D341Med (cell line): ENCODE data around the gene LRRFIP1.
"Not testable (repeated sequence)": the region's sequence is repeated elsewhere in the genome, so short reads cannot be mapped to it uniquely, and the experiment has no call there.

Experiments used
- DNase-seq: peaks from one replicate; pipeline ENCODE4 v3.0.0; 2012; ENCODE audit warnings: low spot score

LRRFIP1 gene

DNA sequence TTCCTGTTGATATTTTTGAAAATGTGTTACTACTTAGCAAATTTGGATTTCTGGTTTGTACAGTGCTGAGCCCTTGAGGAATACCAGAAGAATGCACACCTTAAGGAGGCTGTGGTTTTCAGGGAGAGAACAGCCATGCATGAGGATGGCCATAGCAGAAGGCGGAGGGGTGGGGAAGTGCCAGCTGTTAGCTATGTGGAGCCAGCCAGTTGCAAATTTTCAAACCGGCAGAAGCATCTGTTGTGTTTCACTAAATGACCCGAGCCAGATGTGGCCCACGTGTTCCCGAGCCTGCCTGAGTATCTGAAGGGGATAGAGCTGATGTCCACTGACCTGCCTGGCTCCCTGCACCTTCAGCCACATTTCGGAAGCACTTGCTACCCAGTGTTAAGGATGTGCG, 154.8 kb downstream of the LRRFIP1 start:
- no peak for DNase-seq

GRCh38 chr2:237783678-237784077, 156.3 kb downstream of the LRRFIP1 start:
- not testable (repeated sequence) for DNase-seq

DNA sequence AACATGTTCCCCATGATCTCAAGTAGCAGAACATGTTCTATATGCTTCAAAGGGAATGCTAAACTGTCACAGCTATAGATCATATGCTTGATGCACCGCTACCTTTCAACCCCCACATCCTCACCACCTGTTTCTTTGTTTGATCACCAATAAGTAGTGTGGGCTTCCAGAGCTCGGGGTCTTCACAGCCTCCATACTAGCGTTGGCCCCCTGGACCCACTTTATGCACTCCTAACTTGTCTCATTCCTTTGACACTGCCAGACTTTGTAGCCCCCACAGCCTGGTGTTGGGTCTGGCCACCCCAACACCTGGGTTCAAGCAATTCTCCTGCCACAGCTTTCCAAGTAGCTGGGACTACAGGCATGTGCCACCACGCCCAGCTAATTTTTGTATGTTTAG, 159.5 kb downstream of the LRRFIP1 start:
- no peak for DNase-seq

GRCh38 chr2:237790353-237790752, 163.0 kb downstream of the LRRFIP1 start:
- DNase-seq = no peak

DNA sequence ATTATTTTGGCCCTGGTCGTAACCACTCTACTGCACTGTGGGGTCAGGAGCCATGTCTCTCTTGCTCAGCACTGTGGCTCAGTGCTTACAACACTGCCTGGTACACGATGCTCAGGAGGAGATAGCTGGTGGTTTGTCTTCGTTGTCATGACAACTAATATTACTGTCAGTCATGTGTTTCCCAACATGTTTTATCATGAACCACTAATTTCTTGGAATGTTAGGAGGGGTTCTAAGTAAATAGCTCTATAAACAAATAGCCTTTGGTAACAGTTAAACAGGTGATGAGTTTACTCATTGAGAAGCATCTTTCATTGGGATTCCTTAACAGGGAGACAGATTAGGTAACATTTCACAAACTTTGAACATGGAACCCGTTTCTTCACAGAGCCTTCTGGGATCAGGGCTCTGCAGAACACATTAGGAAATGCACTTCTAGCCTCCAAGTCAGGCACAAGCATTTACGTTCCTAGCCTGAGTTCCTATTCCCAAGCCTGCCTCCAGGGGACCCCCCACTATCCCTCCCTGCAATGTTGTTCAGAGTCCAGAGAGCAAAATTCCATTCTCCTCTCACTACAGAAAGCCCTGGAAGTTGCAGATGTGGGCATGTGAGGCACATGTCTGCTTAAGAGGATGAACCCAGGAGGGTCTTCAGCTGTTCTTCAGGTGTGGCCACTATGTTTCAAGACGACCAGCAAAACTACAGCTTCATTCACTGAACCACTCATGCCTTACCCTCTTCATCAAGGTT, 164.8 kb downstream of the LRRFIP1 start:
- no peak for DNase-seq

DNA sequence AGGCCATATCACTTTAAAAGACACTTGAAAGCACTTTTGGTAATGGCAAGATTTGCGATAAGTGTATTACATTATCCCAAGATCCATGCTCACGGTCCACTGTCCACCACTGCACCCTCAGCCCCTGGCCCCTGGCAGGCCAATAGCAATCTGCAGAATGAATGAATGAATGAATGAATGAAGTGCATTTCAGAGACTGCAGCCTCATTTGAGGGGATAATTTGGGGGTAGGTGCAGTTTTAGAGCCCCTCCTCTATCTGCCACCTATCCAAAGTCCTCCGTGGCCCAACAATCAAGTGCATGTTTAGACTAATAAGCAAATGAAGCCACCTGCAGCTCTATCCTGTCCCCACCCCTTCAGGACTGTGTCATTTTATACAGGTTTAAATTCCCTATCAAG, 169.9 kb downstream of the LRRFIP1 start:
- no peak for DNase-seq

DNA sequence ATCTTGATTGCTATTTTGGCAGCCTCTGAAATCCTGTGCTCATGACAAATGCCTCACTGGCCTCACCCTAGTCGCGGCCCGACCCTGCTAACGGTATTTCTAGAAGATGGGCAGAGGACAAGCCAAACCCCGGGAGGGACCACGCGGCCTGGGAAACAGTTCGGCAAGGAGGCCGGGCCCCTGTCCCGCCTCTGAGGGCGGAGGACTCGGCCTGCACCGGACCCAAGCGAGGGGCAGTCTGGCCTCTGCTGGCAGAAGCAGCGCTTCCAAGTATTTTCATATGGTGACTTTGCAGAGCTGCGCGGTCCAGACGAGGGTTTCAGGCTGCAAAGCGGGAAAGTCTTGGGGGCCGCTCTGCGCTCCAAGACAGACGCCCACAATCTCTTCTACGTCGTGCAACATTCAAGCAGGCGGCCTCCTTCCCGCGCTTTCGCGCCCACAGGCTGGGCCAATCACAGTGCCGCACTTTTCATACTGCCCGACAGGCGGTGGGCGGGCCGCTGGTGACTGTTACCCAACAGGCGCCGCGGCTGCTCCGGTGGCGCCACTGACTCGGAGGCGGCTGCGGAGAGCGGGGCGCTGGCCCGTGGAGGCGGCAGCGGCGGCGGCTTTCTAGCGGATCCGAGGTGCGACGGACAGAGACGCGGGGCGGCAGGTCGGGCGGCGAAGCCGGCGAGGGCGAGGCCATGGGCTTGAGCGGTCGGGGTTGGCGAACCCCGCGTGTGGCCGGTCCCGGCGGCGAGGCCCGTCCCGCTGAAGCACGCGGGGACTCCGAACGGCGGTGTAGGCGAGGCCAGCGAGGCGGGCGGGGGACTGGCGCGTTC, 171.1 kb downstream of the LRRFIP1 start, which contains the start of gene RBM44:
TSS of gene RBM44 (plus strand) at position 544 of the 824 bp plus-strand sequence. CDS start 14,831 bp downstream, outside the sequence.
- DNase-seq = no peak

DNA sequence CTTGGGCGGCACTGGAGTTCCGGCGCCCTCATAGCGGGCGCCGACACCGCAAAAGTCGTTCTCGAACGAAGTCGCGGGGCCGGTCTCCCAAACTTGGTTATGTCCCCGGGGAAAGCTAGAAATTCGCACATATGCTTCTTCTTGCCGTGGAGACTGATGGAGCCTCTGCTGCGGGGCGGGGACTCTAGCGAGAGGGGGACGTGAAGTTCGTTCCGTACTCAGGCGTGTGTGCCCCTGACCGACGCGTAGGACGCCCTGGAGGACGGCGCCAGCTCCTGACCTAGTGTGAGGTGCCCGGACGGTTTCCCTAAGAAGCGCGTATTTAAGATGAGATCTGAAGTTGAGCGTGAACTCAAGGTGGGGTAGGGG, 171.7 kb downstream of the LRRFIP1 start:
- DNase-seq = no peak

DNA sequence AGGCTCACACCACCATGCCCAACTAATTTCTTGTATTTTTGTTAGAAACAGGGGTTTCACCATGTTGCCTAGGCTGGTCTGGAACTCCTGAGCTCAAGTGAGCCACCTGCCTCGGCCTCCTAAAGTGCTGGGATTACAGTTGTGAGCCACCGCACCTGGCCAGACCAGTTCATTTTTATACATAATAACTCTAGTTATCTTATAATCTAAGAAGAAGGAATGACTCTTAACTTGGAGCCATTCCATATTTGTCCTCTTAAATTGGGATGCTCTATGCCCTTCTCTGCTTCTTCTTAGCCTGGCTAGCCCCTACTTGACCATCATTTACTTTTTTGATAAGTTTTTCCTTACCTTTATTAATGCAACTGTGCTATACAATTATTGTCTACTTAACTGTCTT, 174.1 kb downstream of the LRRFIP1 start:
- DNase-seq = no peak

DNA sequence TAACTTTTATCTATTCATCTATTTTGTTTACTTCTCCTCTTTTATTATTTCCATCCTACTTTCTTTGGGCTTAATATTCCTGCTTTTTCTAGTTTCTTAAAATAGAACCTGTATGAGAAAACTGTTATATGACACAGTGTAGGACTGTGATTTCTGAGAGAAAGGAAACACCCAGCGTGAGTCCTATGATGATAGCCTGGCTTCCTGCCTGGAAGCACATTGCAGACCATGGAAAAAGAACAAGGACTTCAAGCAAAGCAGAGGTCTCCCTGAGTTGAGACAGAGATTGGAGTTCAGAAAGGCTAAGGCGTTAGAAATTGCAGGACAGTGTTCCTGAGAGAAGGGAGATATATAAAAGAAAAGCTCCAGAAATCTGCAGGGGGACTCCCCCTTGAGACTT, 178.9 kb downstream of the LRRFIP1 start:
- no peak for DNase-seq

GRCh38 chr2:237815637-237816036, 188.2 kb downstream of the LRRFIP1 start:
- DNase-seq = no peak

- no peak for DNase-seq
These were observed 189.1 kb downstream of the LRRFIP1 start for GRCh38 chr2:237816531-237816930.

- no peak for DNase-seq
These were observed 190.7 kb downstream of the LRRFIP1 start for GRCh38 chr2:237818066-237818473.

DNA sequence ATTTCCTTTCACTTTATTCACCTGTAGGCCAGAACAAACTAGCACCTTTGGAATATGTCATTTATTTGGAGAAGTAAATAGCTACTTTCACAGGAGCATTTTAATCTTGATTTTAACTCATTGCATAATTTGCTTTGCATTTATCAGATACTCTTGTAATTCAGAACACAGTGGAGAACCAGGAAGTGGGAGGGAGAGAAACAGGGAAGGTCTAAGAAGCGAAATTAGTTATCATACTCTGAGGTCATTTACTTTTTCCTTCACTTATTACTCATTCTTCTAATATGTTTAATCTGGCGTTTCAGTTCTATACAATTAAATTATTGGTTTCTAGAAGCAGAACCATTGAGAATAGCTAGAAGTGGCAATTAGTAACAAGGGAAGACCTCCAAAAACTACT, 191.8 kb downstream of the LRRFIP1 start:
- DNase-seq = no peak

- no peak for DNase-seq
These were observed 193.0 kb downstream of the LRRFIP1 start for GRCh38 chr2:237820421-237820820.

GRCh38 chr2:237823544-237823943, 196.2 kb downstream of the LRRFIP1 start:
- DNase-seq = no peak

DNA sequence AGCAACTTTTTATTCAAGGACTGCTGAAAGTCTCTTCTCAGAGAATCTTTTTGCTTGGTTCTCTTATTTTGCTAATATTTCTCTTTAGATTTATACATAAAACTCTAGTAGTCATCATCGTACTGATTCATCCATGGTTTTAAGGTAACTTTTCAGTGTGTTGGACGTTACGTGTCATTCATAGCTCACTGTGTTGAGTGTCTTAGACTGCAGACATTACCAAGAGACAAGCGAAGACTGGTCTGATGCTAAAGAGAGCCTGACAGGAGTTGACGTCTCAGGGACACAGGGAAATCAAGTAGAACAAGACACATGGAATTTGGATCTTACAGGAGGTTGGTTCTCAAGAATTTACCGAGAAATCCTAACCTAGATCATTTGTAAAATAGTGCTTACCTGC, 196.7 kb downstream of the LRRFIP1 start:
- DNase-seq = no peak

DNA sequence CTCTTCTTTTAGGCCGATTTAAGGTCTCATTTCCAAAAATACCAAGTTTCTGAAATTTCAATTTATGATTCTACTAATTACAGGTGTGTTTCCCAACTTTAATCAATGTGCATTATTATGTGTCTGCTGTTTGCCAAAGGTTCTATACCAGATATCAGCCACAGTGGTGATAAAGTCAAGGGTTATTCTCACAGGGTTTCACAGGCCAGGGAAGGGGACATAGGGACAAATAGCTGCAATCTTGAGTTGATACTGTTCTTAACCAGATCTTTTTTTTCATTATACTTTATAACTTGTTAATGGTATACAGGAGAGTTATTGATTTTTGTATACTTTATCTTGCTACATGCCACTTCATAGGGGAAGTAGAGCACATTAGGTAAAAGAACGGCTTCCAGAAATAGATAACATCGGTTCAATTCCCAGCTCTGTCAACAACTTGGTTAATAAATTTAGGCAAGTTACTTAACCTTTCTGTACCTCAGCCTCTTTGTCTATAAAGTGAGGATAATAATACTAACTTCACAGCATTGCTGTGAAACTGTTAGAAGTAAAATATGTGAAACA, 200.1 kb downstream of the LRRFIP1 start:
- DNase-seq = no peak
